Nephron (organoid): ENCODE data around the gene SEMA3C.

Experiments used
- H3K27ac Mint-ChIP-seq, 3 experiments: 2 replicates each; pipeline ENCODE4 v1.8.0; 2020; ENCODE audit warnings: mixed read lengths in 3 of 3, mild to moderate bottlenecking in 2 of 3, moderate library complexity in 1 of 3
- H3K27me3 Mint-ChIP-seq: 2 replicates; pipeline ENCODE4 v1.8.0; 2021; ENCODE audit warnings: low read depth, mild to moderate bottlenecking, moderate library complexity, mixed read lengths
- H3K36me3 Mint-ChIP-seq: 2 replicates; pipeline ENCODE4 v1.8.0; 2020; ENCODE audit warnings: low read depth, mixed read lengths
- H3K4me1 Mint-ChIP-seq: 2 replicates; pipeline ENCODE4 v1.8.0; 2020; ENCODE audit warnings: mixed read lengths
- H3K4me3 Mint-ChIP-seq, 3 experiments: 2 replicates each; pipeline ENCODE4 v1.8.0; 2020; ENCODE audit warnings: mild to moderate bottlenecking in 3 of 3, mixed read lengths in 3 of 3, moderate library complexity in 2 of 3
- H3K9me3 Mint-ChIP-seq: 2 replicates; pipeline ENCODE4 v1.8.0; 2020; ENCODE audit warnings: mixed read lengths
- CTCF ChIP-seq, 3 experiments: fragments of 200-600 bp; sonication (generic); IDR thresholded peaks; one replicate each; pipeline ENCODE4 v1.5.0; 2021; ENCODE audit warnings: antibody characterized with exemption in 3 of 3; ENCODE audit not compliant: unreplicated experiment in 3 of 3

SEMA3C gene

GRCh38 chr7:80724249-80724871 lies 194.5 kb downstream of the SEMA3C start:
- H3K27ac Mint-ChIP-seq, result peak overlapping the region; percentile 21 to 64 (median 58)
- H3K4me3 Mint-ChIP-seq, result no peak overlapping the region
- peaks cover 3% of the 10 kb centered on the region for H3K27me3 Mint-ChIP-seq
- H3K4me1 Mint-ChIP-seq, result peaks cover 51% of the 10 kb centered on the region
- peaks cover under 1% of the 10 kb centered on the region for H3K9me3 Mint-ChIP-seq
- H3K36me3 Mint-ChIP-seq, result no peaks in the 10 kb centered on the region
- TF ChIP-seq CTCF (IDR thresholded peaks at IDR 0.05; ENCODE audit: unreplicated experiment in 3 of 3), result no peak

GRCh38 chr7:80722616-80723195 lies 196.1 kb downstream of the SEMA3C start:
- Mint-ChIP-seq H3K36me3 (no peaks in the 10 kb centered on the region), H3K9me3 (peaks cover 3% of the 10 kb centered on the region), H3K27me3 (peaks cover 3% of the 10 kb centered on the region), H3K27ac (peak overlapping the region; percentile 14 to 72 (median 54)), H3K4me1 (peaks cover 47% of the 10 kb centered on the region), H3K4me3 (no peak overlapping the region)
- no peak for TF ChIP-seq CTCF (IDR thresholded peaks at IDR 0.05; ENCODE audit: unreplicated experiment in 3 of 3)

DNA sequence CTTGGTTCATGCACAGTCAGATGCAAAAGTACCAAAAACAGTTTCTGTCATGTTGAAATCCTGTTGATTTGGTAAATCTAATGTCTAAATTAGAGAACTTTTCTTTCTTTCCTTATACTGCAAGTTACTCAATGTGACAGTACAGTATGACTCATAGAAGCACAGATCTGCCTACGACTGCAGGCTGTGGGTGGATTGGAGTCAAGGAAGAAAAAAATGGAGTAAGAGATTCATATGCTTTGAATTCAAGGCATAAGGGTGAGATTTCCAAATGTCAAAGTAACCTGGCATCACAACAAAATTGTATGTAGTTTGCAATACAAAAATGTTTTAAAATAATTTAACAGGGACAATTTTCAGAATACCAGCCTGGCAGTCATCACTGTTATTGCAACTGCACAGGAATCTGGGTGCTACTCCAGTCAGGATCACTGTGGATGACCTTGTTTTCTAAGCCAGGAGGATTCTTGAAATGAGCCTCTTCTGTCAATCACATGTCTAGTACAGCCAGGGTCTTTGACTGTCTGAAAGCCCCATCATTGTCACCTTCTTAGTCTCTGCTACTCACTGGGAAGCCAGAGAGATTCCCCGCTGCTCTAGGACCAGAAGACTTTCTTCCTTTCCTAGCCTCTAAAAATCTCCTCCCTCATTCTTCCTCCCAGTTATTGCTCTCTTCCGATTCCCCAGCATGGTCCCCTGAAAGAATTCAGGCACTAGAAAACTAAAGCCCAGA lies 196.8 kb downstream of the SEMA3C start:
- TF ChIP-seq CTCF (IDR thresholded peaks at IDR 0.05; ENCODE audit: unreplicated experiment in 3 of 3), result no peak
- Mint-ChIP-seq H3K4me1 (peaks cover 47% of the 10 kb centered on the region), H3K27me3 (peaks cover 3% of the 10 kb centered on the region), H3K36me3 (no peaks in the 10 kb centered on the region), H3K4me3 (no peak overlapping the region), H3K9me3 (peaks cover 3% of the 10 kb centered on the region), H3K27ac (peak overlapping the region; percentile 14 to 72 (median 54))

DNA sequence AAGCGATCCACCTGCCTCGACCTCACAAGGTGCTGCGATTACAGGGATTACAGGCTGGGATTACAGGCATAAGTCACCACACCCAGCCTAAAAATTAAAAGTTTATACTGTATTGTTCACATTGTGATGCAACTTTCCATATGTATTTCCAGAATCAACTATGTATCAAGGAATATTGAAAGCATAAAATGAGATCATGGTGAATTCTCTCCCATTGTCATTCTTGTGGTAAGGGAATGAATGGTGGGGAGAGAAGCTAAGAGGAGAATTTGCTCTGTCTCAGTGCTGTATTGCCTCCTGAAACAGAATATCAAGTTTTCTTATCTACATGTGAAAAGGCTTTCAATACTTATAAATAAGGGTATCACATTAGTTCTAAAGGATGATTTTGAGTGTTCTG lies 198.7 kb downstream of the SEMA3C start:
- H3K36me3 Mint-ChIP-seq, result no peaks in the 10 kb centered on the region
- no peak overlapping the region for H3K4me3 Mint-ChIP-seq
- peaks cover 37% of the 10 kb centered on the region for H3K4me1 Mint-ChIP-seq
- TF ChIP-seq CTCF (IDR thresholded peaks at IDR 0.05; ENCODE audit: unreplicated experiment in 3 of 3), result no peak
- no peak overlapping the region for H3K27ac Mint-ChIP-seq
- peaks cover 3% of the 10 kb centered on the region for H3K27me3 Mint-ChIP-seq
- peaks cover 3% of the 10 kb centered on the region for H3K9me3 Mint-ChIP-seq

DNA sequence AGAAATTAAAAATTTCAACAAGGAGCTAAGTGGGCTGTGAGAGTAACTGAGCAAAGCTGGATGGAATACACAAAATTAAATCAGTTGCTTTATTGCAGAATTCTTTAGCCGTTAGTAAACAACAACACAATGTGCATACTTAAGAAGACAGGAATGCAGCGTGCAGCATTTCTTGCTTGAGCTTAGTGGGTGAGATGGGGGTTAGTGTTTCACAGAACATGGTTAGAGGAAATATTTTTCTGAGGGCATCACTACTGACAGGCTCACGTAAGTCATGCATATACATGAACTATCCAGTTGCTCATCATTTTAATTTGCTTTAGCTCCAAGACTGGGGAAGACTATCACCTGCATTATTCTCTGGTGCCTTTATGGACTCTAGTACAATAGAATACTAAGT lies 199.6 kb downstream of the SEMA3C start:
- no peaks in the 10 kb centered on the region for H3K36me3 Mint-ChIP-seq
- no peak overlapping the region for H3K4me3 Mint-ChIP-seq
- peaks cover 29% of the 10 kb centered on the region for H3K4me1 Mint-ChIP-seq
- no peak for TF ChIP-seq CTCF (IDR thresholded peaks at IDR 0.05; ENCODE audit: unreplicated experiment in 3 of 3)
- H3K9me3 Mint-ChIP-seq, result peaks cover 3% of the 10 kb centered on the region
- no peak overlapping the region for H3K27ac Mint-ChIP-seq
- H3K27me3 Mint-ChIP-seq, result peaks cover 3% of the 10 kb centered on the region
